Right lobe of liver (tissue), 6 donors: ENCODE data around the gene PRSS38. TPM values are rescaled to one million over a fixed set of nuclear protein-coding genes. Genes with fewer than 3 reads are reported as not detected.

Experiments
- ATAC-seq, 4 donors: fragments of 200-7000 bp; cut with Tn5 transposase; one replicate each; pipeline ENCODE4 v1.9.1; 2020; ENCODE audit warnings: mild to moderate bottlenecking in 4 of 4, moderate library complexity in 4 of 4
- DNase-seq, 3 donors: peaks; one replicate each; pipeline ENCODE4 v3.0.0-alpha.2; 2020
- H3K27ac ChIP-seq, 3 donors: fragments of 200-600 bp; one replicate each; pipeline ENCODE4 v1.8.0; 2022
- H3K27me3 ChIP-seq, 2 donors: fragments of 200-600 bp; one replicate each; pipeline ENCODE4 v1.8.0; 2022
- H3K36me3 ChIP-seq, 4 donors: fragments of 200-600 bp; sonication (generic) in 1 of 4; one replicate each; pipeline versions ENCODE4 v1.5.1 to v1.8.0; 2017 to 2022; ENCODE audit warnings: control low read depth in 1 of 4
- H3K4me1 ChIP-seq, 4 donors: fragments of 200-600 bp; sonication (generic) in 1 of 4; one replicate each; pipeline versions ENCODE4 v1.5.1 to v1.8.0; 2017 to 2022; ENCODE audit warnings: control low read depth in 1 of 4
- H3K4me3 ChIP-seq, 3 donors: fragments of 200-600 bp; one replicate each; pipeline ENCODE4 v1.8.0; 2022
- H3K9me3 ChIP-seq, 4 donors: fragments of 200-600 bp; sonication (generic) in 1 of 4; one replicate each; pipeline versions ENCODE4 v1.5.1 to v1.8.0; 2017 to 2022; ENCODE audit warnings: control low read depth in 1 of 4
- CTCF ChIP-seq, 4 donors: fragments of 200-600 bp in 3 of 4; fragments of 450-650 bp in 1 of 4; IDR thresholded peaks; one replicate each; pipeline versions ENCODE4 v1.5.1 to v1.8.0; 2016 to 2022; ENCODE audit warnings: antibody characterized with exemption in 4 of 4, mild to moderate bottlenecking in 2 of 4
- POLR2A ChIP-seq: fragments of 450-650 bp; IDR thresholded peaks from one replicate; pipeline ENCODE4 v1.6.1; 2017; ENCODE audit warnings: antibody characterized with exemption, mild to moderate bottlenecking
- WGBS: methylation state at CpG from one replicate; pipeline ENCODE4 v1.1.6; 2018; ENCODE audit warnings: low coverage, low lambda C conversion rate; ENCODE audit not compliant: insufficient coverage; ENCODE audit errors: missing lambda C conversion rate; 5-methylcytosine and 5-hydroxymethylcytosine counted together
- intact Hi-C, 2 donors: fragments of 100-400 bp; cut with DNase I; formaldehyde crosslinking; loops; one replicate each; pipeline versions ENCODE4 v1.11.2 to v1.14.1; 2022
- total RNA-seq, 6 experiments: library from RNA; depleted of rRNA in 2 of 6; stranded (reverse); fragments of >200 nt in 2 of 6; fragmentation: NEBNext Ultra II Directional in 3 of 6; extraction: Animal tissue kit (Norgen Biotek cat#: 25700) in 3 of 6; gene quantifications; one replicate each; pipeline versions ENCODE4 v1.1.0 to v1.2.4, GENCODE V29; 2016 to 2023
- donor health status: DM: no; HTN: yes; CAD: no.
- donor health status: DM: no; HTN: no; CAD: no.
- donor health status: DM: no; HTN: no; CAD: no.
- donor health status: DM: no; HTN: yes; CAD: no.
- donor health status: DM: no; HTN: yes; CAD: no.

Gene PRSS38
- total RNA-seq, 6 experiments from 2014 or later = not detected

GRCh38 chr1:227774051-227774731, 41.3 kb upstream of the PRSS38 start:
- TF ChIP-seq POLR2A = no peak
- no peak for TF ChIP-seq CTCF (IDR thresholded peaks at IDR 0.05)
- peak in 1 of 3 donors; percentile 34 for DNase-seq
- Histone ChIP-seq H3K4me3 (no peak overlapping the region), H3K36me3 (peaks cover 0 to 7% (median 0%) of the 10 kb centered on the region in 4 donors), H3K27ac (no peak overlapping the region), H3K9me3 (no peaks in the 10 kb centered on the region), H3K4me1 (no peaks in the 10 kb centered on the region), H3K27me3 (no peaks in the 10 kb centered on the region)
- intact Hi-C loops = no loop called here
- peak in 2 of 4 donors; percentile 4 to 22 for ATAC-seq
- WGBS = 77% methylated on average over 5 of the region's 13 CpGs

- no peak overlapping the region for H3K27ac ChIP-seq
Measured at GRCh38 chr1:227774821-227775661, 40.4 kb upstream of the PRSS38 start.

GRCh38 chr1:227775841-227776240, 39.6 kb upstream of the PRSS38 start:
- Histone ChIP-seq H3K4me1 (no peaks in the 10 kb centered on the region), H3K36me3 (peaks cover 0 to 5% (median 0%) of the 10 kb centered on the region in 4 donors), H3K9me3 (no peaks in the 10 kb centered on the region), H3K4me3 (no peak overlapping the region), H3K27ac (no peak overlapping the region), H3K27me3 (no peaks in the 10 kb centered on the region)
- intact Hi-C loops = no loop called here
- ATAC-seq = no peak
- no peak for TF ChIP-seq POLR2A
- 96% methylated on average over 4 of the region's 10 CpGs for WGBS
- DNase-seq = peak in 1 of 3 donors; percentile 35

More at GRCh38 chr1:227774821-227775661, 40.4 kb upstream of the PRSS38 start:
- WGBS = 100% methylated on average over 4 of the region's 42 CpGs
- DNase-seq (peak in 1 of 3 donors; percentile 56), ATAC-seq (no peak)
- H3K36me3 ChIP-seq = peaks cover 0 to 5% (median 0%) of the 10 kb centered on the region in 4 donors
- H3K4me1 ChIP-seq = no peaks in the 10 kb centered on the region
- H3K27me3 ChIP-seq = no peaks in the 10 kb centered on the region
- no peak for TF ChIP-seq POLR2A
- no peak for TF ChIP-seq CTCF (IDR thresholded peaks at IDR 0.05)
- no peak overlapping the region for H3K4me3 ChIP-seq
- intact Hi-C loops = no loop called here
- H3K9me3 ChIP-seq = no peaks in the 10 kb centered on the region

GRCh38 chr1:227776331-227776771, 39.1 kb upstream of the PRSS38 start:
- H3K4me3 ChIP-seq = no peak overlapping the region
- WGBS = 84% methylated on average over 5 of the region's 7 CpGs
- H3K27me3 ChIP-seq = no peaks in the 10 kb centered on the region
- TF ChIP-seq POLR2A = no peak
- no peak for TF ChIP-seq CTCF (IDR thresholded peaks at IDR 0.05)
- ATAC-seq (no peak), DNase-seq (peak in 1 of 3 donors; percentile 35)
- no peaks in the 10 kb centered on the region for H3K9me3 ChIP-seq
- no peak overlapping the region for H3K27ac ChIP-seq
- intact Hi-C loops = no loop called here
- peaks cover 0 to 5% (median 0%) of the 10 kb centered on the region in 4 donors for H3K36me3 ChIP-seq
- H3K4me1 ChIP-seq = no peaks in the 10 kb centered on the region

GRCh38 chr1:227777156-227777555, 38.3 kb upstream of the PRSS38 start:
- Histone ChIP-seq H3K9me3 (no peaks in the 10 kb centered on the region), H3K4me3 (no peak overlapping the region), H3K36me3 (peaks cover 0 to 5% (median 0%) of the 10 kb centered on the region in 4 donors), H3K4me1 (no peaks in the 10 kb centered on the region), H3K27me3 (no peaks in the 10 kb centered on the region), H3K27ac (no peak overlapping the region)
- ATAC-seq (no peak), DNase-seq (peak in 1 of 3 donors; percentile 37)
- TF ChIP-seq POLR2A = no peak
- no peak for TF ChIP-seq CTCF (IDR thresholded peaks at IDR 0.05)
- WGBS = 98% methylated on average over 5 of the region's 11 CpGs
- intact Hi-C loops = no loop called here
